ENCODE results near the gene GNG7. TPM values are rescaled to one million over a fixed set of nuclear protein-coding genes. Genes with fewer than 3 reads are reported as not detected.

Gene GNG7
- total RNA-seq, 1 donor from 2014 or later, result 11.3 TPM

GRCh38 chr19:2734589-2735288, 32.2 kb upstream of the GNG7 start:
- Mint-ChIP-seq H3K4me1 (ENCODE audit: low read depth) (peaks cover 4% of the 10 kb centered on the region), H3K36me3 (ENCODE audit: insufficient read depth) (peaks cover 11% of the 10 kb centered on the region), H3K4me3 (ENCODE audit: low read depth) (no peak overlapping the region), H3K27me3 (no peaks in the 10 kb centered on the region), H3K27ac (no peak overlapping the region), H3K9me3 (ENCODE audit: low read depth) (no peaks in the 10 kb centered on the region)
- no peak for DNase-seq (ENCODE audit: low spot score, unreplicated experiment)
- no peak for TF ChIP-seq CTCF (IDR thresholded peaks at IDR 0.05; ENCODE audit: unreplicated experiment)

- no peak for TF ChIP-seq CTCF (IDR thresholded peaks at IDR 0.05; ENCODE audit: unreplicated experiment)
- Mint-ChIP-seq H3K4me1 (ENCODE audit: low read depth) (peaks cover 1% of the 10 kb centered on the region), H3K9me3 (ENCODE audit: low read depth) (no peaks in the 10 kb centered on the region), H3K27ac (no peak overlapping the region), H3K36me3 (ENCODE audit: insufficient read depth) (peaks cover 11% of the 10 kb centered on the region), H3K4me3 (ENCODE audit: low read depth) (no peak overlapping the region), H3K27me3 (no peaks in the 10 kb centered on the region)
- no peak for DNase-seq (ENCODE audit: low spot score, unreplicated experiment)
Measured at GRCh38 chr19:2733930-2734588, 31.6 kb upstream of the GNG7 start.

- no peak for TF ChIP-seq CTCF (IDR thresholded peaks at IDR 0.05; ENCODE audit: unreplicated experiment)
- Mint-ChIP-seq H3K36me3 (ENCODE audit: insufficient read depth) (peaks cover 11% of the 10 kb centered on the region), H3K4me1 (ENCODE audit: low read depth) (no peaks in the 10 kb centered on the region), H3K27me3 (peaks cover 7% of the 10 kb centered on the region), H3K9me3 (ENCODE audit: low read depth) (no peaks in the 10 kb centered on the region), H3K27ac (no peak overlapping the region), H3K4me3 (ENCODE audit: low read depth) (no peak overlapping the region)
- no peak for DNase-seq (ENCODE audit: low spot score, unreplicated experiment)
Measured at GRCh38 chr19:2732883-2733282, 30.4 kb upstream of the GNG7 start.

- Mint-ChIP-seq H3K4me1 (ENCODE audit: low read depth) (no peaks in the 10 kb centered on the region), H3K9me3 (ENCODE audit: low read depth) (no peaks in the 10 kb centered on the region), H3K36me3 (ENCODE audit: insufficient read depth) (peaks cover 11% of the 10 kb centered on the region), H3K4me3 (ENCODE audit: low read depth) (no peak overlapping the region), H3K27me3 (peaks cover 14% of the 10 kb centered on the region), H3K27ac (no peak overlapping the region)
- no peak for DNase-seq (ENCODE audit: low spot score, unreplicated experiment)
- TF ChIP-seq CTCF (IDR thresholded peaks at IDR 0.05; ENCODE audit: unreplicated experiment), result no peak
Measured at GRCh38 chr19:2732157-2732725, 29.7 kb upstream of the GNG7 start.

- no peak for DNase-seq (ENCODE audit: low spot score, unreplicated experiment)
- Mint-ChIP-seq H3K4me3 (ENCODE audit: low read depth) (no peak overlapping the region), H3K27me3 (peaks cover 19% of the 10 kb centered on the region), H3K9me3 (ENCODE audit: low read depth) (no peaks in the 10 kb centered on the region), H3K27ac (no peak overlapping the region), H3K4me1 (ENCODE audit: low read depth) (no peaks in the 10 kb centered on the region), H3K36me3 (ENCODE audit: insufficient read depth) (peaks cover 6% of the 10 kb centered on the region)
- no peak for TF ChIP-seq CTCF (IDR thresholded peaks at IDR 0.05; ENCODE audit: unreplicated experiment)
Measured at GRCh38 chr19:2731181-2731995, 28.9 kb upstream of the GNG7 start.
